K562 (cell line): ENCODE results near the gene KAZN. TPM values are rescaled to one million over a fixed set of nuclear protein-coding genes. Genes with fewer than 3 reads are reported as not detected.

ENCODE experiments used
- ARID1B ChIP-seq: fragments of 450-650 bp; IDR thresholded peaks from 2 replicates; pipeline ENCODE4 v1.6.1; 2016; ENCODE audit warnings: antibody characterized with exemption, mild to moderate bottlenecking, inconsistent platforms
- BCL6 ChIP-seq: fragments of 250-450 bp; sonication (Bioruptor Pico); IDR thresholded peaks from 2 replicates; pipeline ENCODE4 v1.4.0; 2020
- CBX1 ChIP-seq: sonication (generic); IDR thresholded peaks from 2 replicates; pipeline ENCODE4 v1.6.1; 2016; ENCODE audit warnings: antibody characterized with exemption, low read depth, mild to moderate bottlenecking
- CEBPG ChIP-seq, 3 experiments: fragments of 200-800 bp in 1 of 3; sonication (Bioruptor generic) in 1 of 3; sonication (generic) in 1 of 3; formaldehyde crosslinking in 1 of 3; IDR thresholded peaks in 2 of 3; conservative IDR thresholded peaks in 1 of 3; 2 replicates each; pipeline versions ENCODE4 v1.6.1 to v1.8.0; 2016 to 2022; ENCODE audit warnings: missing compliant biosample characterization in 2 of 3, missing genetic modification characterization in 2 of 3, mild to moderate bottlenecking in 1 of 3, missing genetic modification reagents in 1 of 3
- ETS1 ChIP-seq: conservative IDR thresholded peaks from 2 replicates; pipeline ENCODE4 v1.6.1; 2011; ENCODE audit warnings: low read depth, mild to moderate bottlenecking, low read length; ENCODE audit not compliant: control insufficient read depth
- GTF2A2 ChIP-seq: IDR thresholded peaks from 2 replicates; pipeline ENCODE4 v1.6.1; 2016; ENCODE audit warnings: mild to moderate bottlenecking, missing genetic modification characterization, missing compliant biosample characterization
- HDAC1 ChIP-seq, 2 experiments: fragments of 450-650 bp; IDR thresholded peaks; 2 replicates each; pipeline ENCODE4 v1.6.1; 2016 to 2017; ENCODE audit warnings: inconsistent platforms in 1 of 2, mild to moderate bottlenecking in 1 of 2, moderate library complexity in 1 of 2
- HDAC2 ChIP-seq: fragments of 450-650 bp; IDR thresholded peaks from 2 replicates; pipeline ENCODE4 v1.6.1; 2016; ENCODE audit warnings: mild to moderate bottlenecking
- IRF9 ChIP-seq: fragments of 450-650 bp; IDR thresholded peaks from 2 replicates; pipeline ENCODE4 v1.6.1; 2016; ENCODE audit warnings: missing biosample characterization, missing genetic modification characterization
- KDM1A ChIP-seq, 2 experiments: fragments of 450-650 bp; IDR thresholded peaks; 2 replicates each; pipeline ENCODE4 v1.6.1; 2016; ENCODE audit warnings: mild to moderate bottlenecking in 2 of 2
- MAFF ChIP-seq: IDR thresholded peaks from 2 replicates; pipeline ENCODE4 v1.6.1; 2012; ENCODE audit warnings: low read length, improper control_type of control experiment
- MAFK ChIP-seq: IDR thresholded peaks from 2 replicates; pipeline ENCODE4 v1.6.1; 2011; ENCODE audit warnings: low read length, improper control_type of control experiment
- MCM2 ChIP-seq: fragments of 450-650 bp; IDR thresholded peaks from 2 replicates; pipeline ENCODE4 v1.6.1; 2017; ENCODE audit warnings: low read depth, mild to moderate bottlenecking
- MNT ChIP-seq, 2 experiments: fragments of 450-650 bp; conservative IDR thresholded peaks; 2 replicates each; pipeline ENCODE4 v1.6.1; 2017; ENCODE audit warnings: mild to moderate bottlenecking in 2 of 2, moderate library complexity in 2 of 2
- NKRF ChIP-seq: fragments of 450-650 bp; IDR thresholded peaks from 2 replicates; pipeline ENCODE4 v1.6.1; 2016; ENCODE audit warnings: borderline replicate concordance
- PML ChIP-seq: IDR thresholded peaks from 2 replicates; pipeline ENCODE4 v1.6.1; 2012; ENCODE audit warnings: low read length, inconsistent platforms
- PPARD ChIP-seq: fragments of 250-450 bp; sonication (Bioruptor Pico); IDR thresholded peaks from 2 replicates; pipeline ENCODE4 v1.8.0; 2022; ENCODE audit warnings: inconsistent platforms, mild to moderate bottlenecking, moderate library complexity
- RBM39 ChIP-seq: fragments of 200-400 bp; formaldehyde crosslinking; optimal IDR thresholded peaks from 2 replicates; pipeline ENCODE3; 2018; ENCODE audit warnings: low read depth, low read length
- RCOR1 ChIP-seq, 2 experiments: IDR thresholded peaks; 2 replicates each; pipeline ENCODE4 v1.6.1; 2012; ENCODE audit warnings: low read depth in 2 of 2, low read length in 2 of 2, borderline replicate concordance in 1 of 2, improper control_type of control experiment in 1 of 2
- SMARCA4 ChIP-seq: fragments of 450-650 bp; IDR thresholded peaks from 2 replicates; pipeline ENCODE4 v1.6.1; 2016
- SMARCE1 ChIP-seq: fragments of 450-650 bp; IDR thresholded peaks from 2 replicates; pipeline ENCODE4 v1.7.1; 2016; ENCODE audit warnings: mild to moderate bottlenecking
- ZNF384 ChIP-seq: IDR thresholded peaks from 2 replicates; pipeline ENCODE4 v1.6.1; 2012; ENCODE audit warnings: low read depth, low read length, improper control_type of control experiment
- ZNF449 ChIP-seq: fragments of 250-450 bp; sonication (Bioruptor Pico); IDR thresholded peaks from 2 replicates; pipeline ENCODE4 v1.8.0; 2022; ENCODE audit warnings: moderate library complexity, mild to moderate bottlenecking, inconsistent platforms
- polyA plus RNA-seq, 8 experiments: library from polyadenylated mRNA; depleted of rRNA in 4 of 8; stranded (reverse) in 5 of 8; unstranded in 3 of 8; fragments of >200 nt; fragmentation: Nextera tagmentation in 2 of 8; fragmentation: Illumina TruSeq in 1 of 8; extraction: Ambion mirVana in 2 of 8; extraction: Trizol in 1 of 8; gene quantifications; 2 replicates each; pipeline versions ENCODE4 v1.2.1 to v1.2.3, GENCODE V29; 2011 to 2014; ENCODE audit warnings: inconsistent platforms in 1 of 8, missing spikeins in 1 of 8
- total RNA-seq, 7 experiments: library from RNA; depleted of rRNA in 6 of 7; stranded (reverse); fragments of >200 nt in 6 of 7; fragmentation: Illumina TruSeq in 2 of 7; extraction: Trizol in 2 of 7; gene quantifications; 2 replicates each; pipeline versions ENCODE4 v1.2.1 to v1.2.3, GENCODE V29; 2011 to 2021; ENCODE audit warnings: low replicate concordance in 1 of 7

Gene KAZN
- total and polyA plus RNA-seq, 9 of the 15 experiments (the other 6 are each of a cell fraction or from before 2014, with no cell fraction given), result 2.1 to 21.6 (median 5.4) TPM

- TF ChIP-seq SMARCA4, result peak; percentile 62; the same call in 1 of the 2 replicates
- TF ChIP-seq MCM2, result no peak
- peak; percentile 91 for TF ChIP-seq ZNF384
- TF ChIP-seq ZNF449 (CRISPR knock-in tag), result no peak
- peak; percentile 28; the same call in 1 of the 2 replicates for TF ChIP-seq MAFK
- no peak for TF ChIP-seq IRF9
- TF ChIP-seq NKRF, result no peak
- TF ChIP-seq MNT (conservative IDR thresholded peaks at IDR 0.05), result 0 out of 4 replicates have a peak, but pooled peaks of 1 of the 2 experiments have one; percentile 24
- no peak for TF ChIP-seq PPARD (CRISPR knock-in tag)
- TF ChIP-seq GTF2A2, result no peak
- TF ChIP-seq ARID1B, result peak; percentile 65
- TF ChIP-seq RBM39, result no peak
- no peak for TF ChIP-seq CBX1
- peak in 1 of 2 experiments; percentile 66; a peak in 2 of 4 replicates for TF ChIP-seq RCOR1 (IDR thresholded peaks at IDR 0.05; ENCODE audit: borderline replicate concordance in 1 of 2, low read depth in 2 of 2, low read length in 2 of 2)
- TF ChIP-seq MAFF, result peak; percentile 42; the same call in 1 of the 2 replicates
- no peak for TF ChIP-seq ETS1
- 0 out of 2 replicates have a peak, but pooled peaks have one; percentile 32 for TF ChIP-seq SMARCE1
- TF ChIP-seq KDM1A (IDR thresholded peaks at IDR 0.05), result peak; percentile 85 to 87
- TF ChIP-seq HDAC2, result peak; percentile 63; the same call in 1 of the 2 replicates
- no peak for TF ChIP-seq BCL6
- peak; percentile 55 for TF ChIP-seq CEBPG (CRISPR knock-in tag; IDR thresholded peaks at IDR 0.05)
- TF ChIP-seq CEBPG (tag; conservative IDR thresholded peaks at IDR 0.05 in 1 of 2, IDR thresholded peaks at IDR 0.05 in 1 of 2), result no peak
- TF ChIP-seq HDAC1 (IDR thresholded peaks at IDR 0.05), result peak in 1 of 2 experiments; percentile 43; a peak in 1 of 4 replicates
- TF ChIP-seq PML, result no peak
Observed at GRCh38 chr1:14774225-14774624, 175.7 kb downstream of the KAZN start (continued).
